Measurements from ENCODE around the gene CCDC50.

The CCDC50 gene

GRCh38 chr3:191350396-191351090 is 21.3 kb downstream of the CCDC50 start:
- DNase-seq (ENCODE audit: low read depth) = no peak

GRCh38 chr3:191352014-191352413 is 22.8 kb downstream of the CCDC50 start:
- no peak for DNase-seq (ENCODE audit: low read depth)

DNA sequence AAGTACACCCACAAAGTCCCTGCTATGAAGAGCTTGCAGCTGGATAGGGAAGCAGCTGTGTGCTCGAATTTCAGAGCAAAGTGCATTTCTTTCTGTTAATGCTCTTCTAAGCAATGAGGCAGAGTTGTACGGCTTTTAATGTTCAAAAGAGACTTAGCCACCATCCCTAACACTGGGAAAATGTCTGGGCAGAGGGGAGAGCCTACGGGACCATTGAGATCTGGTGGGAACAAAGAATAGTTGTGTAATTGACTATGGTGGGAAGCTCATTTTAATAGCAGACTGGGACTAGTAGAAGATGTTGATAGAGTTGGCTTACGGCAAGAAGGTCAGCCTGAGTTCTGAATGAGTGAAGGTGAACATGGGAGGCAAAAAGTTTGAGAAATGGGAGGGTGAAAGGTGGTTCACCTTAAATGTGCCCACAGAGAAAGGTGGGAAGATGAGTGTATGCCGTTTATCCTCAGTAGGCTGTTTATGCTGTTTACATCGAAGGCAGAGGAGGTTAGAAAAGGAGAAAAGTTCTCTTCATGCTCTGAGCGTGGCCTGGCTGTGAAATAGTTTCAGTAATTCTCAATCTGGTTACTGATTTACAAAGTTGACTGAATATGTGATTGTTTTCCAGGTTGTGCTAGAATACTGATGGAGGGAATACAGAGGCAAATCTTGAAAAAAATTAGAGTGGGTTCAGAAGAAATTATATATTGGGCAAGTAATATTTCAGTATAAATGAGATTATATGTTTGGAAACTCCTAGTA is 24.0 kb downstream of the CCDC50 start:
- no peak for DNase-seq (ENCODE audit: low read depth)

GRCh38 chr3:191355406-191355805 is 26.2 kb downstream of the CCDC50 start:
- no peak for DNase-seq (ENCODE audit: low read depth)

- DNase-seq (ENCODE audit: low read depth) = peak; percentile 31
Observed at GRCh38 chr3:191356631-191357439, 27.6 kb downstream of the CCDC50 start.

DNA sequence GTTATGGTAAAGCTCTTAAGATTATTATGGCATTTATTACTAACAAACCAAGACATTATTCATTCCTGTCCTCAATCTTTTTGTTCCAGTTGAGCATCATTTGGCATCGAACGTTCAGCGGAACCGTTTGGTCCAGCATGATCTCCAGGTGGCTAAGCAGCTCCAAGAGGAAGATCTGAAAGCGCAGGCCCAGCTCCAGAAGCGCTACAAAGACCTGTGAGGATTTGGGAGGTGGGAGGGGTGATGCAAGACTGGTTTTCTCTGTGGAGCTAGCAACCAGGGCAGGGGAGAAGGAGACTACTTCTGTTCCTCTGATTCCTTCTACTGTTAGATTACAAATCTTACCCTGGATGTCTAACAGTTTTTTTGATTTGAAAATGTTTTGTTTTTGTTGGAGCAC is 28.7 kb downstream of the CCDC50 start:
- DNase-seq (ENCODE audit: low read depth) = no peak

- DNase-seq (ENCODE audit: low read depth) = no peak
Observed at GRCh38 chr3:191358929-191359328, 29.7 kb downstream of the CCDC50 start.

DNA sequence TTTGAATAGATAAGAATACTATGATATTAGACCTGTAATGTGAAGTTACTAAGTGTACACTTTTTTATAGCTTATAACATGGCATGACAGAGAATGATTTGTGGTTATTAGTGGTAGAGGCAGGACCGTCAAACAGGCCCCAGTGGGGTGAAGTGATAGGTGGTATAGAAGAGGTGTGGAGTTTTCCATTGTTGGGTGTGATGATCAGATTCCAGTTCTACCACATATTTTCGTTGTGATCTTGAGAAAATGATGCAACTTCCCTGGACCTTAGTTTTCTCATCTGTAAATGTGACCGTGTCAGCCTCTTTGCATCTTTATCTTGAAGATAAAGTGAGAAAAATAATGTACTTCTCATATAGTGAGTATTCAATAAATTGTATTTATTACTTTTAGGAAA is 31.4 kb downstream of the CCDC50 start:
- DNase-seq (ENCODE audit: low read depth) = no peak

GRCh38 chr3:191361456-191361855 is 32.3 kb downstream of the CCDC50 start:
- no peak for DNase-seq (ENCODE audit: low read depth)

DNA sequence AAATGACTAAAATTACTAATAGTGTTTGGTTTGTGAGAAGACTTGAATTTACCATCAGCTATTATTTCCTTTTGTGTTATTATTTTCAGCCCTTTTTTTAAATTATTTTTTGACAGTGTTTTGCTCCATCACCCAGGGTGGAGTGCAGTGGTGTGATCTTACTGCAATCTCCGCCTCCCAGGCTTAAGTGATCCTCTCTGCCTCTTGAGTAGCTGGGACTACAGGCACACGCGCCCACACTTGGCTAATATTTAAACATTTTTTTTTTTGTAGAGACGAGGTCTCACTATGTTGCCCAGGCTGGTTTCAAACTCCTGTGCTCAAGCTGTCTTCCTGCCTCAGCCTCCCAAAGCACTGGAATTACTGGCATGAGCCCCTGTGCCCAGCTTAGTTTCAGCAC is 32.8 kb downstream of the CCDC50 start:
- no peak for DNase-seq (ENCODE audit: low read depth)

GRCh38 chr3:191362524-191363090 is 33.4 kb downstream of the CCDC50 start:
- DNase-seq (ENCODE audit: low read depth) = no peak

DNA sequence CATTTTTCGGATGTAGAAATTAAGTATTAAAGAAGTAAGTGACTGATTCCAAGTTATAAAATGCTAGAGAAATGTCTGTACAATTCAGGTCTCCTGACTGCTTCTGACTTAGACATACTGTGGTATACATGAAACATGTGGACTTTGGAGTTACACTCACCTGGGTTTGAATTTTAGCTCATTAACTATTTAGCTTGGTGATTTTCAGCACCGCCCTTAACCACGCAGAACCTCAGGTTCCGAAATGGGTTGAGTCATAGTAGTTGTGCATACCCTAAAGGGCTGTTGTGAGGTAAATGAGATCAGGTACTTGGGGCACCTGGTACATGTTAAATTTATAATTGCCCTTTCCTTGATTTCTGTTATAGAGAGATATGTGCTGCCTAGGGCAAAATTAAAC is 34.0 kb downstream of the CCDC50 start:
- DNase-seq (ENCODE audit: low read depth) = no peak

GRCh38 chr3:191366675-191367074 is 37.5 kb downstream of the CCDC50 start:
- DNase-seq (ENCODE audit: low read depth) = no peak

DNA sequence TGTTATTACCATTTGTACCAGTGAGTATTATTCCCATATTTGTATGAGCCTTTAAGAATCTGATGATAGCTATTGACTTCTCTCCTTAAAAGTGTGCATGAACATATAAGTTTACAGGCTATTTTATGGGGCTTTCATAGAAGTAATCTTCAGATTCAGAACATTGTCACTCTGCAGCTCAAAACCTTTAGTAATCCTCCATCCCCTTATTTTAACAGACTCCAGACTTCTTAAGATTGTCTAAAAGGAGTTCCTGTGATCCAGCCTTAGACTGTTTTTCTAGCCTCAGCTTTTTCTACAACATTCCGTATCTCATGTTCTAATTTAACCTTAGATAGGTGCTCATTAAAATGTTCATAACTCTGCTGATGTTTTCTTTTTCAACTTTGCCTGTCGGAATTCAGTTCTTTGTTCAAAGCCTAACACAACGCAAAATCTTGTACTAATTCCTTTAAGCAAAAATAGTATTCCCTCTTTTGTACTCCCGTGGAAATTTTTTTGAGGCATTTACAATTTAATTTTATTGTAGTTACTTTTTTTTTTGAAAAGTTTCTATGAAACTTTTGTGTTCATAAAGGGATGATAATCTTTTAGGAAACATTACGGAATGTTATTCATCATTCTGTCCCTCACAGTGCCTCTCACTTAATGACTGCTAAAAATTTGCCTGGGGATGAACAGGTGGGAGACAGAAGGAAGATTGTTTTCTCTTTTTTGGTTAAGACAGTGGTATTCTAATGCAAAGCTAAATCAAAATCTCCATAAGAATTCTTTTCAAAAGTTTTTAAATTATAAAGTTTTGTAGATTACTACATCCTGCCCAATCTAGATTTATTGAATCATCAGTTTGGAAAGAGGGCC is 39.8 kb downstream of the CCDC50 start:
- no peak for DNase-seq (ENCODE audit: low read depth)

DNA sequence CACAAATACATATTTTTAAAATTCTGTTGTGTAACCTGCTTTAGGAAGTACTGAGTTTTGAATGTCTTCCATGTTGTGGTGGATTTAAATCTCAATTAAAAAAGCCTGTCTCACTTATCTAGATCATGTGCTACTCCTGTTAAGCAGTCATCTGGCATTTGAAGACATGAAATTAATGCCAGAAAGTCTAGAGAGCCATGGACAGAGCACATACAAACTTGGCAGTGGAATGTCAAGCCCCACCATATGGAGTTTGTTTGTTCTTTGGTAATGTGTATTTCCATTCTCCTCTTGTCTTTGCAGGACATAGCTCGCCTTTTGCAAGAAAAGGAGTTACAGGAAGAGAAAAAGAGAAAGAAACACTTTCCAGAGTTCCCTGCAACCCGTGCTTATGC is 40.4 kb downstream of the CCDC50 start:
- no peak for DNase-seq (ENCODE audit: low read depth)

DNA sequence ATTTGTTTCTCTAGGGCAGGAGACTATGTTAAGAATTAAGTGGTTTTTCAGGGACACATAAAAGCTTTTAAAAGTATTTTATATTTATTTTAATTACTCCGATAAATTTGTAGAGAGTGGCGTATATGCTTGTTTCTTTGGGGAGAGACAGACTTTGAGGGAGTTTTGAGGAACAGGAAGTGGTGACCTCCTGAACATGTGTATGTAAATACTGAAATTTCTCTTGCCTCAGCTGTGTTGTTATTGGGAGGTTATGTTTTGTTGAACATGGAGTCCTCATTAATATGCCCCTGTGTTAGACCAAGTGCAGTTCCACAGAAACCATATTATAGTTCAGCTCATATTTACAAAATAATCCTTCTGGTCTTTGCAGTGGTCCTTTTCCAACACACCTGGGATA is 42.9 kb downstream of the CCDC50 start:
- DNase-seq (ENCODE audit: low read depth) = no peak

- no peak for DNase-seq (ENCODE audit: low read depth)
Observed at GRCh38 chr3:191373327-191373726, 44.1 kb downstream of the CCDC50 start.

GRCh38 chr3:191376516-191377141 is 47.4 kb downstream of the CCDC50 start:
- peak; percentile 56 for DNase-seq (ENCODE audit: low read depth)

GRCh38 chr3:191378142-191378812 is 49.1 kb downstream of the CCDC50 start:
- no peak for DNase-seq (ENCODE audit: low read depth)

GRCh38 chr3:191379446-191379845 is 50.3 kb downstream of the CCDC50 start:
- no peak for DNase-seq (ENCODE audit: low read depth)

DNA sequence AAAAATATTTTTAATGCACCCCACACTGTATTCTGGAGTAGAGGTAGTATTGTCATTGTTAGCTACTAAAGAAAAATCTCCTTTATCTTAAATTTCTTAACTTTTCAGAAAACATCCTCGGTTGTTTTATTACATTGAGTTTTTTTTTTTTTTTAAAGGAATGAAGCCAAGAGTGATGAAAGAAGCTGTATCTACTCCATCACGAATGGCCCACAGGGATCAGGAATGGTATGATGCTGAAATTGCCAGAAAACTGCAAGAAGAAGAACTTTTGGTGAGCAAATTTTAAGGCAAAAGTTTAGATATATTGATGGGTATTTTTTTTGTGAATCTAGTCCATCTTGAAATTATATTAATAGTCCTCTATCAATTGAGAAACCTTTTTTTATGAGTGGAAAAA is 50.8 kb downstream of the CCDC50 start:
- DNase-seq (ENCODE audit: low read depth) = no peak
